Epithelial cell of esophagus (primary cell): ENCODE results near the gene SMOC2.

Experiments used
- DNase-seq: peaks from one replicate; pipeline ENCODE4 v3.0.0; 2010; ENCODE audit warnings: low read depth
- H3K4me3 ChIP-seq: 2 replicates; pipeline ENCODE4 v1.5.1; 2011; ENCODE audit warnings: mild to moderate bottlenecking, low read length, control low read depth
- TF ChIP-seq, protein P1 (sequence below): IDR thresholded peaks from 2 replicates; pipeline ENCODE4 v1.5.1; 2011; ENCODE audit warnings: low read depth, mild to moderate bottlenecking, low read length, control low read depth, inconsistent platforms; ENCODE audit not compliant: insufficient read depth; ENCODE audit errors: missing control alignments

Gene SMOC2

DNA sequence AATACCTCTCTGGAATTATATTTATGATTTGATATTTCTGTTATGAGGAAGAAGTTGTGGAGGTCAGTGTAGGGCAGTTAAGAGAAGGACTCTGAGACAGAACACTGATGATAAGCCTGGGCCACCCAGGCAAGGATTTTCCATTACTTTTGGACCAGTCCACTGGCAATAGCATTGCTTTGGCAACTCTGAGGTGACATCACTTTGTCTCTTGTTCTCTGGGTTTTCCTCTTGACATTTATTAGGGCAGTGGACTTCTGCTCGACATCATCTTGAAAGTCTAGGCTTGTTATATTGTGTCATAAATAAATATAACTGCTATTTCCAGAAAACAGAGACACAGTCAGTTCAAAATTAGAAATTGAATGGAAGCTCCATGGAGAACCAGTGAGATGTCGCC lies 268.0 kb downstream of the SMOC2 start:
- TF ChIP-seq, protein P1, sequence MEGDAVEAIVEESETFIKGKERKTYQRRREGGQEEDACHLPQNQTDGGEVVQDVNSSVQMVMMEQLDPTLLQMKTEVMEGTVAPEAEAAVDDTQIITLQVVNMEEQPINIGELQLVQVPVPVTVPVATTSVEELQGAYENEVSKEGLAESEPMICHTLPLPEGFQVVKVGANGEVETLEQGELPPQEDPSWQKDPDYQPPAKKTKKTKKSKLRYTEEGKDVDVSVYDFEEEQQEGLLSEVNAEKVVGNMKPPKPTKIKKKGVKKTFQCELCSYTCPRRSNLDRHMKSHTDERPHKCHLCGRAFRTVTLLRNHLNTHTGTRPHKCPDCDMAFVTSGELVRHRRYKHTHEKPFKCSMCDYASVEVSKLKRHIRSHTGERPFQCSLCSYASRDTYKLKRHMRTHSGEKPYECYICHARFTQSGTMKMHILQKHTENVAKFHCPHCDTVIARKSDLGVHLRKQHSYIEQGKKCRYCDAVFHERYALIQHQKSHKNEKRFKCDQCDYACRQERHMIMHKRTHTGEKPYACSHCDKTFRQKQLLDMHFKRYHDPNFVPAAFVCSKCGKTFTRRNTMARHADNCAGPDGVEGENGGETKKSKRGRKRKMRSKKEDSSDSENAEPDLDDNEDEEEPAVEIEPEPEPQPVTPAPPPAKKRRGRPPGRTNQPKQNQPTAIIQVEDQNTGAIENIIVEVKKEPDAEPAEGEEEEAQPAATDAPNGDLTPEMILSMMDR: no peak
- H3K4me3 ChIP-seq: no peak overlapping the region
- no peak for DNase-seq

DNA sequence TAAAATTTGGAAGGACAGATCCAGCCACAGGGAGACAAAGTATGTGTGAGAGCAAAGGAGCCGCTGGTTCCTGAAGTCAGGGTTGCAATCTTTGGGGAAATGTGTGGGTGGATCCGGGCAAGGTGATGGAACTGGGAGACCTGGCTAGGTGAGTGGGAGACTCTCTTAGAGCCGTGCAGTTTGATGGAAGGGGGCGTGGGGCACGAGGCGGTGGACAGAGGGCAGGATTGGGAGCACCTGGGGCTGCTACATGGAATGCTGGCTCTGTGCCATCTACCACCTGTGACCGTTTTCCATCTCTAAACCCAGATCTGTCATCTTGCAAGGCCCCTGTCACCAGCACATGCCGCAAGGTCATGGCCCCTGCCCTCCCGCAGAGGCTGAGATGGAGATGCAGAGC lies 268.4 kb downstream of the SMOC2 start:
- no peak for DNase-seq
- H3K4me3 ChIP-seq: no peak overlapping the region
- TF ChIP-seq, protein P1: no peak

DNA sequence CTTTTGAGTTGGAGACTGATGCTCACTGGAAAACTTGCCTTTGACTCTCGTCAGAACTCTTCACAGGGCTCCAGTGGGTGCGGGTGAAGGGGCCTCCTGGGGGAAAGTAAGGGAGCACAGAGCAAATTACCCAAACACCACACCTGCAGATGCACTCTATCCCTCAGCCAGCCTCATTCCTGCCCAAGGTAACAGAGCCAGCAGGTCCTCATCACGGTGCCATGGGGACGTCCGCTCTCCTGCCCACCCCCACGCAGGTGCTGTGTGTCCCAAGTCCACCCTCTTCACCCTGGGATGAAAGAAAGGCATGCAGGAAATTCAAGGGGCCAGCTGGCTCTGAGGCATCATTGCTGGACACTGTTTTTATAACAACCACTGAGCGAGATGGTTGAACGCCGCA lies 269.0 kb downstream of the SMOC2 start:
- no peak for DNase-seq
- H3K4me3 ChIP-seq: no peak overlapping the region
- TF ChIP-seq, protein P1: no peak

DNA sequence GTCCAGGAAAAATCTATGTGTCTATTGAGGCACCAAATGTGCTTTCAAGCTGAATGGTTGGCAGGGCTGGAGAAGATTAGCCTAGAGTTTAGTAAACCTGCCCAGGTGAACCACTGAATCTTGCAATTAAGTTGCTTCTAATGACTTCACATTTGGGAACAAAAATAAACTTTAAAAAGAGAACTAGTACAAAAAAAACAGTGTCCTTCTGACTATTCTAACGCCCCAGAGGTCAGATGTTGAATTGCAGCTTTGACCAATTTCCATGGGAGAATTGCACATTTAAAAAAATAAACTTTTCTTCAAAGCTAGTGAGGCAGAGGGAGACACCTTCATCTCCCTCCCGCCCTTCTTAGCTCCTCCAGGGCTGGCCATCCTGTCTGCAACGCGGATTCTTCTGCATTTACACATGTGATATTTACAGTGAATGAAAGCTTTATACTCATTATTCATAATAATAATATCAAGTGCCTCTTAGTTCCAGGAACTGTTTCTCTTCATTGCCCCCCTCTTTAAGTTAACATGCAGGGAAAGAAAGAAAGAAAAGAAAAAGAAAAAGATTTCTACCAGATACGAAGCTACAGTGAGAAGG lies 270.2 kb downstream of the SMOC2 start:
- TF ChIP-seq, protein P1: peak; percentile 25
- H3K4me3 ChIP-seq: no peak overlapping the region
- DNase-seq: no peak

DNA sequence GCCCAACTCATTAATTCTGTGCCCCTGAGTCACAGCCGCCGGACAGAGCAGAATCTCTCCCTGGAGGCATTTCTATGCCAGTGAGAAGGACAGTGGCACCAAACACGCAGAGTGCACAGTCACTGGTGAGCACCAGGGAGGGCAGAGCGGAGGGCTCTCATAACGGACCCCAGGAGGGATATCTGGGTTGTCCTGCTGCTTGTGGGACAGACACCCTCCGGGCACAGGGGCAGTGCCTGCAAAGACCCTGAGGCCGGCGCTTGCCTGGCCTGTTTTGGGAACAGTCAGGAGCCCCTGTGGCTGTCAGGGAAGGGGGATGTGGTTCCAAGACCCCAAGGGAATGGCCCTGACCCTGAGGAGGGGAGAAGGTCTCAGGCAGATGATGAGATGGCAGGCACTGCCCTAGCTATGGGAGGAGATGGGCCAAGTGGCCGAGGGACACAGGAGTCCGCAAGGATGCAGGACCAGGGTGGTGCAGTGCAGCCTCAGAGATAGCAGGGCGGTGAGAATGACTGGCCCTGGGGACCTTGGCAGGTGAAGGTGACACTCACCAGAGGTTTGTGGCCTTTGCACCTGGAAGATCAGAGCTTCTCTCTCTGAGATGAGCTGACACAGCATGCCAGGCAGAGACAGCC lies 270.8 kb downstream of the SMOC2 start:
- no peak for DNase-seq
- no peak overlapping the region for H3K4me3 ChIP-seq
- TF ChIP-seq, protein P1: no peak

DNA sequence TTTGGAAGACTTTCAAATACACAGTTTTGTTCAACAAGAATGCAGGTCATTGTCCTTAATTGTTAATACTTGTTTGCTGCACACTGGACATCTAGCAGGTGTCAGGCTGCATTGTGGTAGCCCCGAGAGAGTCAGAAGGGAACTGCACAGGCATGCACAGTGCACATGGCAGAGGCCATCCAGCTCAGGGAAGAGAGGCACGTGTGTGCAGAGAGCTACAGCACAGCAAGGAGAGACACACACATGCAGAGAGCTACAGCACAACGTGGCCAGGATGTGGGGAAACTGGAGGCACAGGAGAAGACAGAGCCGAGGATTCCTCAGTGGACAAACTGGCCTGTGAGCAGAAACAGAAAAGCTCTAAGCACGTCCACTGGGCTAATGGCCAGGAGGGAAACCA lies 272.0 kb downstream of the SMOC2 start:
- DNase-seq: no peak
- no peak overlapping the region for H3K4me3 ChIP-seq
- TF ChIP-seq, protein P1: no peak

DNA sequence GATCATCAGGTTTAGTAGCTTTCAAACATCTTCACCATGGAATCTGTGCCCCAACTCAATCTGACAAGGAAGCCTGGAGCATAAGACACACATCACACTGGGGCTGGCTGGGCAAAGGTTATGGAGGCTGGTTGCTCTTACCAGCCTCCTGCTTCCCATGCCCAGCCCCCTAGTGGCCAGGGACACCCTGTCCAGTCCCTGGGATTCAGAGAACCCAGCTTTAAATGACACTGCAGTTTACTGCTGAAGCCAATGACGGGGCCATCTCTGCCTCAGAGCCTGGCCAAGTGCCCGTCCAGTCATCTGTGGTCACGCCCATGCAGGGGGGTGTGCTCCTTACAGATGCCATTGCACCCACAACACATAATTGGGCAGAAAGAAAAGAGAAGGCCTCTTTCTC lies 272.9 kb downstream of the SMOC2 start:
- TF ChIP-seq, protein P1: no peak
- DNase-seq: no peak
- H3K4me3 ChIP-seq: no peak overlapping the region
